ENCODE measurements around the gene NRROS. TPM values are rescaled to one million over a fixed set of nuclear protein-coding genes. Genes with fewer than 3 reads are reported as not detected.
A peak's percentile ranks its signal among the peaks of the same experiment; 100 is the strongest.

Gene NRROS
- total and polyA plus RNA-seq, 2 experiments from 2014 or later = 0.33 TPM; not detected in 1

DNA sequence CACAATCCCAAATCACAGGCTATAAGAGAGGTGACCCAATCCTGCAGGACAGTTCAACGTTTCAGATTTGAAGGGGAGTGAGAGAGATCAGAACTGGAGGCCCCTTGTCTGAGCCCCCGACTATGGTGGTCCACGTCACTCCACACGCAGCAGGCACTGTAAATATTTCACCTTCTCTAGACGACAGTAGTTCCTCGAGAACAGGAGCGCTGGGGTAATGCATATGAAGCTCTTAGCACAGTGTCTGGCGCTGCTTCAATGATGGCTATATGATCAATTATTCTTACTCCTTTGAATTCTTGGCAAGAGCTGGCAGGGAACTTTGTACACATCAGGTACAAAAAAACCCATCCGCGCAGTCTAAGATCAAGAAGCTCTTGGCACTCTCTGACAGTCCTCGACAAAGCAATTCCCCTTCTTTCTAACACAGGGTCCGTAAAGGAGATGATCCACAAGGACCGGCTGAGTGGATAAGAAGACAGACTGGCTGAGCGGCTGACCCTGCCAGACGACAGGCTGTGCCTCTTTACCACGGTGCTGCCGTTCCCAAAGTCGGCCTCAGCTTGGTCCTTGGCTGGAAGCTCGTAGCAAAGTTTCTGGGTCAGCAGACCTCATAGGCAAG is 522 bp upstream of the NRROS start:
- Histone ChIP-seq H3K27ac (no peak overlapping the region), H2AFZ (peak overlapping the region; percentile 73), H3K4me1 (ENCODE audit: insufficient read depth) (peaks cover 4% of the 10 kb centered on the region), H3K4me3 (peak overlapping the region; percentile 14), H3K9me3 (ENCODE audit: low read depth) (no peaks in the 10 kb centered on the region), H3K79me2 (no peaks in the 10 kb centered on the region), H4K20me1 (ENCODE audit: insufficient read depth, poor library complexity, severe bottlenecking) (no peaks in the 10 kb centered on the region), H3K36me3 (replicated peaks; ENCODE audit: insufficient read depth, low read depth) (no peaks in the 10 kb centered on the region), H3K9me2 (replicated peaks; ENCODE audit: insufficient read depth) (no peaks in the 10 kb centered on the region), H3K27me3 (peaks cover 20% of the 10 kb centered on the region), H3K4me2 (peak overlapping the region; percentile 93)
- 58% methylated on average over 19 of the region's 19 CpGs for WGBS (ENCODE audit: low lambda C conversion rate, missing lambda C conversion rate)
- DNase-seq (ENCODE audit: low spot score) = no peak
- TF ChIP-seq CTCF (IDR thresholded peaks at IDR 0.05; ENCODE audit: poor library complexity) (no peak), EZH2phosphoT487 (IDR thresholded peaks at IDR 0.05; ENCODE audit: low read depth, severe bottlenecking, unreplicated experiment) (no peak), EZH2 (IDR thresholded peaks at IDR 0.05; ENCODE audit: borderline replicate concordance) (no peak)

DNA sequence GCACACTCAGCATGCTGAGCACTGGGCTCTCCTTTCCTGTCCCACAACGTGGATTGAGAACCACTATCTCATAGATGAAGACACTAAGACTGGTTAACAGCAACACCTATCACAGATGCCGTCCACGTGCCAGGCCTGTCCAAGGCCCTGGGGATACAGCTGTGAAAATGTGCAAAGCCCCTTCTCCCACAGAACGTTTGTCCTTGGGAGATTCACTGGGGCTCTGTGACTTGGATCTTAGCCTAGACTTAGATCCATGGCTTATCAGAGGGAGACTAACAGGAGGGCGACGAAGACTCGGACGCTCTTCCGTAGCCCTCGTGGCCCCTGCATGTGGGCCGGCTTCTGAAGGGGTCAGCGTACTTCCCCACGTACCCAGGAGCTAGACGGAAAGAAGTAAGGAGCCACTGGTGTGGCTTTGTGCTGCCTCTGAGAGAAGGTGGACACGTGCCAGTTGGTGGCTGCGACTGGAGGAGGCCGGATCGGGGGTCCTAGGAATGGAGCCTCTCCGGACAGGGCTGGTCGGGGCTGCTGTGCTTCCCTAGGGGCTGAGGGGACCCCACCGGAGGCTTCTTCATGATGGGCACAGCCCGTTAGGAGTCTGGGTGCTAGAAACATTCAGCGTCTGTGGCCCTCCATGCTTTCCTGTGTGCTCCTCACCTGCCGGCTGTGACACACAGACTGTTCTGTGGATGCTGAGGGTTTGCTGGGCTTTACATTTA is 964 bp downstream of the NRROS start:
- H3K9me3 ChIP-seq (ENCODE audit: low read depth) = no peaks in the 10 kb centered on the region
- TF ChIP-seq CTCF (IDR thresholded peaks at IDR 0.05; ENCODE audit: poor library complexity) (no peak), EZH2 (IDR thresholded peaks at IDR 0.05; ENCODE audit: borderline replicate concordance) (no peak), EZH2phosphoT487 (IDR thresholded peaks at IDR 0.05; ENCODE audit: low read depth, severe bottlenecking, unreplicated experiment) (no peak)

GRCh38 chr3:196641333-196642054 is 2.0 kb downstream of the NRROS start:
- no peak overlapping the region for H3K27ac ChIP-seq

More for the DNA sequence above, 964 bp downstream of the NRROS start:
- no peaks in the 10 kb centered on the region for H3K79me2 ChIP-seq
- H3K4me3 ChIP-seq = no peak overlapping the region
- 91% methylated on average over 20 of the region's 24 CpGs for whole genome bisulfite sequencing (ENCODE audit: low lambda C conversion rate, missing lambda C conversion rate)
- no peaks in the 10 kb centered on the region for H3K9me2 ChIP-seq (replicated peaks; ENCODE audit: insufficient read depth)
- H3K4me1 ChIP-seq (ENCODE audit: insufficient read depth) = peaks cover 4% of the 10 kb centered on the region
- H2AFZ ChIP-seq = no peak overlapping the region
- H3K27me3 ChIP-seq = peaks cover 20% of the 10 kb centered on the region
- H3K4me2 ChIP-seq = no peak overlapping the region
- no peaks in the 10 kb centered on the region for H3K36me3 ChIP-seq (replicated peaks; ENCODE audit: insufficient read depth, low read depth)
- no peaks in the 10 kb centered on the region for H4K20me1 ChIP-seq (ENCODE audit: insufficient read depth, poor library complexity, severe bottlenecking)
- no peak overlapping the region for H3K27ac ChIP-seq
- no peak for DNase-seq (ENCODE audit: low spot score)

More at GRCh38 chr3:196641333-196642054, 2.0 kb downstream of the NRROS start:
- TF ChIP-seq EZH2 (IDR thresholded peaks at IDR 0.05; ENCODE audit: borderline replicate concordance) = no peak
- TF ChIP-seq EZH2phosphoT487 (IDR thresholded peaks at IDR 0.05; ENCODE audit: low read depth, severe bottlenecking, unreplicated experiment) = no peak
- no peak for TF ChIP-seq CTCF (IDR thresholded peaks at IDR 0.05; ENCODE audit: poor library complexity)
- DNase-seq (ENCODE audit: low spot score) = no peak
- Histone ChIP-seq H2AFZ (no peak overlapping the region), H3K4me1 (ENCODE audit: insufficient read depth) (peaks cover 4% of the 10 kb centered on the region), H3K9me2 (replicated peaks; ENCODE audit: insufficient read depth) (no peaks in the 10 kb centered on the region), H3K4me2 (no peak overlapping the region), H3K79me2 (no peaks in the 10 kb centered on the region), H3K9me3 (ENCODE audit: low read depth) (no peaks in the 10 kb centered on the region), H3K4me3 (no peak overlapping the region), H4K20me1 (ENCODE audit: insufficient read depth, poor library complexity, severe bottlenecking) (no peaks in the 10 kb centered on the region), H3K36me3 (replicated peaks; ENCODE audit: insufficient read depth, low read depth) (no peaks in the 10 kb centered on the region), H3K27me3 (peaks cover 20% of the 10 kb centered on the region)
- 84% methylated on average over 9 of the region's 9 CpGs for WGBS (ENCODE audit: low lambda C conversion rate, missing lambda C conversion rate)

Data from hepatocyte (in vitro differentiated cells).